K562 (cell line): ENCODE measurements around the gene AIMP1. TPM values are rescaled to one million over a fixed set of nuclear protein-coding genes. Genes with fewer than 3 reads are reported as not detected.

Experiments used
- ARID1B ChIP-seq: fragments of 450-650 bp; IDR thresholded peaks from 2 replicates; pipeline ENCODE4 v1.6.1; 2016; ENCODE audit warnings: antibody characterized with exemption, mild to moderate bottlenecking, inconsistent platforms
- REST ChIP-seq, 2 experiments: fragments of 450-650 bp; formaldehyde crosslinking in 1 of 2; IDR thresholded peaks; 2 replicates each; pipeline versions ENCODE4 v1.4.0 to v1.6.1; 2014 to 2020; ENCODE audit warnings: mild to moderate bottlenecking in 2 of 2, borderline replicate concordance in 1 of 2, low read depth in 1 of 2
- SRSF9 ChIP-seq: fragments of 200-400 bp; formaldehyde crosslinking; IDR thresholded peaks from 2 replicates; pipeline ENCODE4 v1.6.1; 2017; ENCODE audit warnings: low read depth, low read length, borderline replicate concordance
- ZNF407 ChIP-seq: fragments of 450-650 bp; IDR thresholded peaks from 2 replicates; pipeline ENCODE4 v1.6.1; 2016; ENCODE audit warnings: low read depth
- polyA plus RNA-seq, 8 experiments: library from polyadenylated mRNA; depleted of rRNA in 4 of 8; stranded (reverse) in 5 of 8; unstranded in 3 of 8; fragments of >200 nt; fragmentation: Nextera tagmentation in 2 of 8; fragmentation: Illumina TruSeq in 1 of 8; extraction: Ambion mirVana in 2 of 8; extraction: Trizol in 1 of 8; gene quantifications; 2 replicates each; pipeline versions ENCODE4 v1.2.1 to v1.2.3, GENCODE V29; 2011 to 2014; ENCODE audit warnings: inconsistent platforms in 1 of 8, missing spikeins in 1 of 8
- total RNA-seq, 7 experiments: library from RNA; depleted of rRNA in 6 of 7; stranded (reverse); fragments of >200 nt in 6 of 7; fragmentation: Illumina TruSeq in 2 of 7; extraction: Trizol in 2 of 7; gene quantifications; 2 replicates each; pipeline versions ENCODE4 v1.2.1 to v1.2.3, GENCODE V29; 2011 to 2021; ENCODE audit warnings: low replicate concordance in 1 of 7
- TF ChIP-seq, protein P1 (sequence below), 2 experiments: fragments of 200-800 bp in 1 of 2; sonication (Bioruptor generic) in 1 of 2; sonication (generic) in 1 of 2; formaldehyde crosslinking in 1 of 2; IDR thresholded peaks in 1 of 2; conservative IDR thresholded peaks in 1 of 2; 2 replicates each; pipeline versions ENCODE4 v1.5.0 to v1.6.1; 2016 to 2020; ENCODE audit warnings: missing compliant biosample characterization in 1 of 2, missing genetic modification characterization in 1 of 2, missing genetic modification reagents in 1 of 2
- TF ChIP-seq, protein P2 (sequence below): sonication (generic); formaldehyde crosslinking; IDR thresholded peaks from 2 replicates; pipeline ENCODE4 v1.8.1; 2022; ENCODE audit warnings: missing genetic modification reagents

Gene AIMP1
- total and polyA plus RNA-seq, 9 of the 15 experiments (the other 6 are each of a cell fraction or from before 2014, with no cell fraction given), result 39.9 to 141 (median 70.1) TPM

GRCh38 chr4:106369456-106370060 is 53.2 kb downstream of the AIMP1 start (continued):
- TF ChIP-seq, protein P1, sequence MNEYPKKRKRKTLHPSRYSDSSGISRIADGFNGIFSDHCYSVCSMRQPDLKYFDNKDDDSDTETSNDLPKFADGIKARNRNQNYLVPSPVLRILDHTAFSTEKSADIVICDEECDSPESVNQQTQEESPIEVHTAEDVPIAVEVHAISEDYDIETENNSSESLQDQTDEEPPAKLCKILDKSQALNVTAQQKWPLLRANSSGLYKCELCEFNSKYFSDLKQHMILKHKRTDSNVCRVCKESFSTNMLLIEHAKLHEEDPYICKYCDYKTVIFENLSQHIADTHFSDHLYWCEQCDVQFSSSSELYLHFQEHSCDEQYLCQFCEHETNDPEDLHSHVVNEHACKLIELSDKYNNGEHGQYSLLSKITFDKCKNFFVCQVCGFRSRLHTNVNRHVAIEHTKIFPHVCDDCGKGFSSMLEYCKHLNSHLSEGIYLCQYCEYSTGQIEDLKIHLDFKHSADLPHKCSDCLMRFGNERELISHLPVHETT (CRISPR knock-in tag; conservative IDR thresholded peaks at IDR 0.05 in 1 of 2, IDR thresholded peaks at IDR 0.05 in 1 of 2), result no peak
- 0 out of 2 replicates have a peak, but pooled peaks have one; percentile 11 for TF ChIP-seq ARID1B
- TF ChIP-seq ZNF407, result no peak
- no peak for TF ChIP-seq SRSF9
- TF ChIP-seq REST (IDR thresholded peaks at IDR 0.05; ENCODE audit: borderline replicate concordance), result peak; percentile 45; the same call in 1 of the 2 replicates
- TF ChIP-seq REST (CRISPR knock-in tag; IDR thresholded peaks at IDR 0.05; ENCODE audit: low read depth), result no peak
- TF ChIP-seq, protein P2, sequence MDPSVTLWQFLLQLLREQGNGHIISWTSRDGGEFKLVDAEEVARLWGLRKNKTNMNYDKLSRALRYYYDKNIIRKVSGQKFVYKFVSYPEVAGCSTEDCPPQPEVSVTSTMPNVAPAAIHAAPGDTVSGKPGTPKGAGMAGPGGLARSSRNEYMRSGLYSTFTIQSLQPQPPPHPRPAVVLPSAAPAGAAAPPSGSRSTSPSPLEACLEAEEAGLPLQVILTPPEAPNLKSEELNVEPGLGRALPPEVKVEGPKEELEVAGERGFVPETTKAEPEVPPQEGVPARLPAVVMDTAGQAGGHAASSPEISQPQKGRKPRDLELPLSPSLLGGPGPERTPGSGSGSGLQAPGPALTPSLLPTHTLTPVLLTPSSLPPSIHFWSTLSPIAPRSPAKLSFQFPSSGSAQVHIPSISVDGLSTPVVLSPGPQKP (CRISPR knock-in tag), result no peak
